DOHH2 (cell line): ENCODE results near the gene CHI3L1.

Source experiments
- CTCF ChIP-seq: fragments of 200-600 bp; sonication (generic); IDR thresholded peaks from one replicate; pipeline ENCODE4 v1.5.1; 2014; ENCODE audit warnings: antibody characterized with exemption, mild to moderate bottlenecking, low read depth, low read length; ENCODE audit not compliant: poor library complexity, severe bottlenecking
- EZH2phosphoT487 ChIP-seq: fragments of 200-600 bp; sonication (generic); IDR thresholded peaks from 2 replicates; pipeline ENCODE4 v1.6.1; 2017; ENCODE audit warnings: borderline replicate concordance, mild to moderate bottlenecking, antibody characterized with exemption, low read length, moderate library complexity, mixed read lengths

GRCh38 chr1:203148579-203148978 lies 37.9 kb downstream of the CHI3L1 start:
- no peak for TF ChIP-seq EZH2phosphoT487
- TF ChIP-seq CTCF, result no peak
